ENCODE results near the gene CYP46A1.

CYP46A1 gene

DNA sequence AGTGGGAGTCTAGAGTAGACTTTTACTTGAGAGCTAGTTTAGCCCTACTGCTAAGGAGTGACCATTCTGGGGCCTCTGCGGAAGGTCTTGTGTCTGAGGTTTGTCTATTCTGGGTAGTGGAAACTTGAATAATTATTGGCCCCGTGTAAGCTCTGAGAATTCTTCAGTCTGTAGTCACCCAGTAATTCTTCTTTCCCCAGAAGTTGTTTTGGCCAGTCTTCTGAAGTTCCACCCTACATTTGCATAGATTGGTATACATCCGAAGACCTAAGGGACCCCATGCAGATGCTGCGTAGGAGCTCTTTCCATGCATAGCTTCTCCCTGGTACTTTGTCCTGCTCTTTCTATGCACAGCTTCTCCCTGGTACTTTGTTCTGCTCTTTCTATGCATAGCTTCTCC, 12.8 kb downstream of the CYP46A1 start:
- TF ChIP-seq, protein P1, sequence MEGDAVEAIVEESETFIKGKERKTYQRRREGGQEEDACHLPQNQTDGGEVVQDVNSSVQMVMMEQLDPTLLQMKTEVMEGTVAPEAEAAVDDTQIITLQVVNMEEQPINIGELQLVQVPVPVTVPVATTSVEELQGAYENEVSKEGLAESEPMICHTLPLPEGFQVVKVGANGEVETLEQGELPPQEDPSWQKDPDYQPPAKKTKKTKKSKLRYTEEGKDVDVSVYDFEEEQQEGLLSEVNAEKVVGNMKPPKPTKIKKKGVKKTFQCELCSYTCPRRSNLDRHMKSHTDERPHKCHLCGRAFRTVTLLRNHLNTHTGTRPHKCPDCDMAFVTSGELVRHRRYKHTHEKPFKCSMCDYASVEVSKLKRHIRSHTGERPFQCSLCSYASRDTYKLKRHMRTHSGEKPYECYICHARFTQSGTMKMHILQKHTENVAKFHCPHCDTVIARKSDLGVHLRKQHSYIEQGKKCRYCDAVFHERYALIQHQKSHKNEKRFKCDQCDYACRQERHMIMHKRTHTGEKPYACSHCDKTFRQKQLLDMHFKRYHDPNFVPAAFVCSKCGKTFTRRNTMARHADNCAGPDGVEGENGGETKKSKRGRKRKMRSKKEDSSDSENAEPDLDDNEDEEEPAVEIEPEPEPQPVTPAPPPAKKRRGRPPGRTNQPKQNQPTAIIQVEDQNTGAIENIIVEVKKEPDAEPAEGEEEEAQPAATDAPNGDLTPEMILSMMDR (IDR thresholded peaks at IDR 0.05; ENCODE audit: extremely low read depth, insufficient read depth, missing control alignments) = no peak
- in situ Hi-C loops (cut with MboI; ENCODE audit: low pct_unique_long_range_greater_than_20kb, low sequenced_read_pairs, unreplicated experiment) = no loop called here

GRCh38 chr14:99698236-99698635, 14.1 kb downstream of the CYP46A1 start:
- no peak for DNase-seq (ENCODE audit: low spot score)
- in situ Hi-C loops (cut with MboI; ENCODE audit: low pct_unique_long_range_greater_than_20kb, low sequenced_read_pairs, unreplicated experiment) = no loop called here
- TF ChIP-seq, protein P1 (IDR thresholded peaks at IDR 0.05; ENCODE audit: extremely low read depth, insufficient read depth, missing control alignments) = no peak

More for the DNA sequence above, 12.8 kb downstream of the CYP46A1 start:
- no peak for DNase-seq (ENCODE audit: low spot score)

GRCh38 chr14:99698642-99699041, 14.5 kb downstream of the CYP46A1 start:
- no peak for DNase-seq (ENCODE audit: low spot score)
- TF ChIP-seq, protein P1 (IDR thresholded peaks at IDR 0.05; ENCODE audit: extremely low read depth, insufficient read depth, missing control alignments) = no peak
- in situ Hi-C loops (cut with MboI; ENCODE audit: low pct_unique_long_range_greater_than_20kb, low sequenced_read_pairs, unreplicated experiment) = no loop called here

DNA sequence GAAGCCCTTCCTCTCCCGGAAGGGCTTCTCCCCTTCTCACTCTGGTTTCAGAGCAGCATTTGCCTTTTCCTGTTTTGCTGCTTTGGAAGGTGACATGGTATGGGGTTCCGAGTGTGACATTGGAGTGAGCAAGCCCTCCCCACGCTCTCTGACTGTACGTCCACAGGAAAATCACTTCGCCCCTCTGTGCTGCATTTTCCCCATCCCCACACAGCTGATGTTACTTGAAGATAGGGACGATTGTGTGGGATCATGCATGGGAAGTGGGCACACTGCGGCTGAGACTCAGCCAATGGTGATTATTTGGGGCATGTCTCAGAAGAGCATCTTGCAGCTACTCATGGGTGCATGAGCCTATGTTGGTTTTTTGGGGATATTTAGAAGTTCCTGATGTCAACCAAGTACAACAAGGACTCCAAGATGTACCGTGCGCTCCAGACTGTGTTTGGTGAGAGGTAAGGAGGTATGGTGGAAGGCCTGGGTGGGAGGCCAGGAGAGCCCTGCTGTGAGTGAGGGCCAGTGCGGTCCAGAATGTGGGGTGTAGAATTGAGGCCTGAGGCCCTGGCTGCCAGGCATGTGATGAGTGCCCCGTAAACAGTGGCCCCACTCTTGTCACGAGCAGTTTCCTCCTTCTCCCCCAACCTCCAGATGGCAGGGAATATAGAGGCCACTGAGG, 15.1 kb downstream of the CYP46A1 start:
- no peak for DNase-seq (ENCODE audit: low spot score)
- in situ Hi-C loops (cut with MboI; ENCODE audit: low pct_unique_long_range_greater_than_20kb, low sequenced_read_pairs, unreplicated experiment) = no loop called here
- TF ChIP-seq, protein P1 (IDR thresholded peaks at IDR 0.05; ENCODE audit: extremely low read depth, insufficient read depth, missing control alignments) = no peak

DNA sequence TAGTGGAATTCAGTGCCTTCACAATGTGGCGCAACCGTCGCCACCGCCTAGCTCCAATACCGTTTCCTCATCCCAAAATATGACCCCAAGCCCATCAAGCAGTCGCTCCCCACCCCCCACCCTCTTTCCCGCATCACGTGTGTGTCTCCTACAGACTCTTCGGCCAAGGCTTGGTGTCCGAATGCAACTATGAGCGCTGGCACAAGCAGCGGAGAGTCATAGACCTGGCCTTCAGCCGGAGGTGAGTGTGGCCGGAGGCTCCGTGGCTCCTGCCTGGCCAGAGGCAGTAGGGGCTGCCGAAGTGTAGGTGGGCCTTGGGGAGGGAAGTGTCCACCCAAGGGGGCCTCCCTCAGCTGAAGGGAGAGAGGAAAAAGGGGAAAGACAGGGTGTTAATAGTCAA, 15.8 kb downstream of the CYP46A1 start:
- in situ Hi-C loops (cut with MboI; ENCODE audit: low pct_unique_long_range_greater_than_20kb, low sequenced_read_pairs, unreplicated experiment) = loop anchor here (25.0 kb wide), 1 partner anchor 187 kb away; no protein-coding TSS in a partner anchor
- TF ChIP-seq, protein P1 (IDR thresholded peaks at IDR 0.05; ENCODE audit: extremely low read depth, insufficient read depth, missing control alignments) = no peak
- DNase-seq (ENCODE audit: low spot score) = no peak

GRCh38 chr14:99700379-99700778, 16.3 kb downstream of the CYP46A1 start:
- TF ChIP-seq, protein P1 (IDR thresholded peaks at IDR 0.05; ENCODE audit: extremely low read depth, insufficient read depth, missing control alignments) = no peak
- DNase-seq (ENCODE audit: low spot score) = no peak
- in situ Hi-C loops (cut with MboI; ENCODE audit: low pct_unique_long_range_greater_than_20kb, low sequenced_read_pairs, unreplicated experiment) = loop anchor here (25.0 kb wide), 1 partner anchor 187 kb away; no protein-coding TSS in a partner anchor

Measured in GM13977 (cell line).